Muscle layer of colon (tissue), 2 donors: ENCODE measurements around the gene PPARGC1A.

Source experiments
- H3K27ac ChIP-seq: one replicate; pipeline ENCODE4 v1.7.0; 2013; ENCODE audit warnings: low read depth, mild to moderate bottlenecking, low read length, moderate library complexity
- H3K27me3 ChIP-seq, 2 donors: one replicate each; pipeline ENCODE4 v1.7.0; 2013; ENCODE audit warnings: low read length in 2 of 2, mild to moderate bottlenecking in 2 of 2; ENCODE audit not compliant: insufficient read depth in 2 of 2, control insufficient read depth in 1 of 2
- H3K36me3 ChIP-seq: one replicate; pipeline ENCODE4 v1.7.0; 2013; ENCODE audit warnings: mild to moderate bottlenecking, low read length; ENCODE audit not compliant: insufficient read depth
- H3K4me1 ChIP-seq: one replicate; pipeline ENCODE4 v1.7.0; 2013; ENCODE audit warnings: mild to moderate bottlenecking, low read length; ENCODE audit not compliant: insufficient read depth
- H3K4me3 ChIP-seq, 2 donors: one replicate each; pipeline ENCODE4 v1.7.0; 2013; ENCODE audit warnings: low read length in 2 of 2, low read depth in 1 of 2, mild to moderate bottlenecking in 1 of 2, moderate library complexity in 1 of 2
- H3K9ac ChIP-seq: one replicate; pipeline ENCODE4 v1.7.0; 2013; ENCODE audit warnings: low read length
- H3K9me3 ChIP-seq: one replicate; pipeline ENCODE4 v1.7.0; 2013; ENCODE audit warnings: mild to moderate bottlenecking, low read length
- donor health status: abdominal sarcoma.
- donor health status: Adenocarcinoma of cecum.

PPARGC1A gene

GRCh38 chr4:23788027-23788426 is 101.8 kb downstream of the PPARGC1A start:
- no peaks in the 10 kb centered on the region for H3K27me3 ChIP-seq
- H3K27ac ChIP-seq, result no peak overlapping the region
- H3K4me3 ChIP-seq, result no peak overlapping the region
- no peaks in the 10 kb centered on the region for H3K9me3 ChIP-seq
- H3K36me3 ChIP-seq, result no peaks in the 10 kb centered on the region
- H3K9ac ChIP-seq, result no peak overlapping the region
- no peaks in the 10 kb centered on the region for H3K4me1 ChIP-seq

- H3K27ac ChIP-seq, result no peak overlapping the region
- H3K4me1 ChIP-seq, result no peaks in the 10 kb centered on the region
- H3K36me3 ChIP-seq, result no peaks in the 10 kb centered on the region
- no peaks in the 10 kb centered on the region for H3K9me3 ChIP-seq
- H3K27me3 ChIP-seq, result no peaks in the 10 kb centered on the region
- no peak overlapping the region for H3K4me3 ChIP-seq
- no peak overlapping the region for H3K9ac ChIP-seq
These were observed 106.9 kb downstream of the PPARGC1A start for GRCh38 chr4:23782778-23783437.

GRCh38 chr4:23779839-23780238 is 110.0 kb downstream of the PPARGC1A start:
- Histone ChIP-seq H3K27me3 (no peaks in the 10 kb centered on the region), H3K9ac (no peak overlapping the region), H3K36me3 (no peaks in the 10 kb centered on the region), H3K9me3 (no peaks in the 10 kb centered on the region), H3K4me3 (no peak overlapping the region), H3K4me1 (no peaks in the 10 kb centered on the region), H3K27ac (no peak overlapping the region)

- Histone ChIP-seq H3K4me3 (no peak overlapping the region), H3K9ac (no peak overlapping the region), H3K27ac (no peak overlapping the region), H3K36me3 (no peaks in the 10 kb centered on the region), H3K4me1 (no peaks in the 10 kb centered on the region), H3K27me3 (no peaks in the 10 kb centered on the region), H3K9me3 (no peaks in the 10 kb centered on the region)
These were observed 110.4 kb downstream of the PPARGC1A start for GRCh38 chr4:23779422-23779821.

GRCh38 chr4:23775694-23776093 is 114.2 kb downstream of the PPARGC1A start:
- Histone ChIP-seq H3K4me3 (no peak overlapping the region), H3K36me3 (no peaks in the 10 kb centered on the region), H3K27ac (no peak overlapping the region), H3K4me1 (no peaks in the 10 kb centered on the region), H3K9ac (no peak overlapping the region), H3K9me3 (no peaks in the 10 kb centered on the region), H3K27me3 (no peaks in the 10 kb centered on the region)

GRCh38 chr4:23774909-23775308 is 114.9 kb downstream of the PPARGC1A start:
- Histone ChIP-seq H3K9me3 (no peaks in the 10 kb centered on the region), H3K4me1 (no peaks in the 10 kb centered on the region), H3K27me3 (no peaks in the 10 kb centered on the region), H3K9ac (no peak overlapping the region), H3K4me3 (no peak overlapping the region), H3K27ac (no peak overlapping the region), H3K36me3 (no peaks in the 10 kb centered on the region)

GRCh38 chr4:23773884-23774636 is 115.8 kb downstream of the PPARGC1A start:
- no peaks in the 10 kb centered on the region for H3K4me1 ChIP-seq
- no peak overlapping the region for H3K9ac ChIP-seq
- no peaks in the 10 kb centered on the region for H3K36me3 ChIP-seq
- no peaks in the 10 kb centered on the region for H3K27me3 ChIP-seq
- no peak overlapping the region for H3K4me3 ChIP-seq
- H3K27ac ChIP-seq, result no peak overlapping the region
- H3K9me3 ChIP-seq, result no peaks in the 10 kb centered on the region

- Histone ChIP-seq H3K27ac (no peak overlapping the region), H3K9me3 (no peaks in the 10 kb centered on the region), H3K4me3 (no peak overlapping the region), H3K4me1 (no peaks in the 10 kb centered on the region), H3K27me3 (no peaks in the 10 kb centered on the region), H3K36me3 (no peaks in the 10 kb centered on the region), H3K9ac (no peak overlapping the region)
These were observed 119.8 kb downstream of the PPARGC1A start for GRCh38 chr4:23770011-23770410.

- Histone ChIP-seq H3K27me3 (no peaks in the 10 kb centered on the region), H3K4me3 (no peak overlapping the region), H3K27ac (no peak overlapping the region), H3K4me1 (no peaks in the 10 kb centered on the region), H3K9me3 (no peaks in the 10 kb centered on the region), H3K36me3 (no peaks in the 10 kb centered on the region), H3K9ac (no peak overlapping the region)
These were observed 120.4 kb downstream of the PPARGC1A start for GRCh38 chr4:23769406-23769805.

- Histone ChIP-seq H3K4me1 (no peaks in the 10 kb centered on the region), H3K9me3 (no peaks in the 10 kb centered on the region), H3K27ac (no peak overlapping the region), H3K4me3 (no peak overlapping the region), H3K27me3 (no peaks in the 10 kb centered on the region), H3K9ac (no peak overlapping the region), H3K36me3 (no peaks in the 10 kb centered on the region)
These were observed 121.3 kb downstream of the PPARGC1A start for GRCh38 chr4:23768541-23768940.

- no peaks in the 10 kb centered on the region for H3K27me3 ChIP-seq
- H3K36me3 ChIP-seq, result no peaks in the 10 kb centered on the region
These were observed 123.5 kb downstream of the PPARGC1A start for GRCh38 chr4:23766344-23766743.

GRCh38 chr4:23763559-23763958 is 126.3 kb downstream of the PPARGC1A start:
- Histone ChIP-seq H3K27me3 (no peaks in the 10 kb centered on the region), H3K4me1 (no peaks in the 10 kb centered on the region), H3K9ac (no peak overlapping the region), H3K9me3 (no peaks in the 10 kb centered on the region), H3K27ac (no peak overlapping the region), H3K4me3 (no peak overlapping the region), H3K36me3 (no peaks in the 10 kb centered on the region)

More at GRCh38 chr4:23766344-23766743, 123.5 kb downstream of the PPARGC1A start:
- H3K9me3 ChIP-seq, result no peaks in the 10 kb centered on the region
- H3K27ac ChIP-seq, result no peak overlapping the region
- no peaks in the 10 kb centered on the region for H3K4me1 ChIP-seq
- H3K4me3 ChIP-seq, result no peak overlapping the region
- no peak overlapping the region for H3K9ac ChIP-seq
